LNCaP clone FGC (cell line): ENCODE data around the gene ENPP6.

ENCODE experiments used
- DNase-seq: peaks from one replicate; pipeline ENCODE4 v3.0.0-alpha.2; 2011; ENCODE audit warnings: low read depth
- H3K4me3 ChIP-seq: 2 replicates; pipeline ENCODE4 v1.5.1; 2011; ENCODE audit warnings: mild to moderate bottlenecking, low read depth, low read length, control low read depth
- TF ChIP-seq, protein P1 (sequence below): IDR thresholded peaks from 2 replicates; pipeline ENCODE4 v1.5.1; 2012; ENCODE audit warnings: mild to moderate bottlenecking; ENCODE audit not compliant: control insufficient read depth, insufficient read depth; ENCODE audit errors: extremely low read depth

The ENPP6 gene

GRCh38 chr4:184067931-184068554 lies 149.6 kb downstream of the ENPP6 start:
- H3K4me3 ChIP-seq: no peak overlapping the region
- TF ChIP-seq, protein P1, sequence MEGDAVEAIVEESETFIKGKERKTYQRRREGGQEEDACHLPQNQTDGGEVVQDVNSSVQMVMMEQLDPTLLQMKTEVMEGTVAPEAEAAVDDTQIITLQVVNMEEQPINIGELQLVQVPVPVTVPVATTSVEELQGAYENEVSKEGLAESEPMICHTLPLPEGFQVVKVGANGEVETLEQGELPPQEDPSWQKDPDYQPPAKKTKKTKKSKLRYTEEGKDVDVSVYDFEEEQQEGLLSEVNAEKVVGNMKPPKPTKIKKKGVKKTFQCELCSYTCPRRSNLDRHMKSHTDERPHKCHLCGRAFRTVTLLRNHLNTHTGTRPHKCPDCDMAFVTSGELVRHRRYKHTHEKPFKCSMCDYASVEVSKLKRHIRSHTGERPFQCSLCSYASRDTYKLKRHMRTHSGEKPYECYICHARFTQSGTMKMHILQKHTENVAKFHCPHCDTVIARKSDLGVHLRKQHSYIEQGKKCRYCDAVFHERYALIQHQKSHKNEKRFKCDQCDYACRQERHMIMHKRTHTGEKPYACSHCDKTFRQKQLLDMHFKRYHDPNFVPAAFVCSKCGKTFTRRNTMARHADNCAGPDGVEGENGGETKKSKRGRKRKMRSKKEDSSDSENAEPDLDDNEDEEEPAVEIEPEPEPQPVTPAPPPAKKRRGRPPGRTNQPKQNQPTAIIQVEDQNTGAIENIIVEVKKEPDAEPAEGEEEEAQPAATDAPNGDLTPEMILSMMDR: no peak
- no peak for DNase-seq

GRCh38 chr4:184066584-184067300 lies 150.9 kb downstream of the ENPP6 start:
- TF ChIP-seq, protein P1: no peak
- no peak for DNase-seq
- H3K4me3 ChIP-seq: no peak overlapping the region

DNA sequence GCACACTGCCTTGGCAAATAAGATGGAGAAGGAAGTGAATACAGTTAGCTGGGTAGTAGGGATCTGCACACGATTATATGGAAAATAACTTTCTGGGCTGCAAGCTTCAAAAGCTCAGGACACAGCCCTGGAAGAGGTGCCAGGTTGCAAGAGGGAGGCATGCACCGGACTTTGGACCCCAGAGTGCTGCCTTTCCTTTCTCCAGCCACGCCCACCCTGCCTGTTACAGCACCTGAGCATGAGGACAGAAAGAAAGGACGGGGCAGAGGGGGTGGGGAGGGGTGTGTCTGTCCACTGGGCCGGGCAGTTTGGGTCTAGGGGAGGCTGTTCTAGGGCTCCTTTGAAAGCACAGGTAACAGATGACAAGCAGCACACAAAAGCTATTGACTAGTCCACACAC lies 152.8 kb downstream of the ENPP6 start:
- no peak overlapping the region for H3K4me3 ChIP-seq
- TF ChIP-seq, protein P1: no peak
- no peak for DNase-seq

DNA sequence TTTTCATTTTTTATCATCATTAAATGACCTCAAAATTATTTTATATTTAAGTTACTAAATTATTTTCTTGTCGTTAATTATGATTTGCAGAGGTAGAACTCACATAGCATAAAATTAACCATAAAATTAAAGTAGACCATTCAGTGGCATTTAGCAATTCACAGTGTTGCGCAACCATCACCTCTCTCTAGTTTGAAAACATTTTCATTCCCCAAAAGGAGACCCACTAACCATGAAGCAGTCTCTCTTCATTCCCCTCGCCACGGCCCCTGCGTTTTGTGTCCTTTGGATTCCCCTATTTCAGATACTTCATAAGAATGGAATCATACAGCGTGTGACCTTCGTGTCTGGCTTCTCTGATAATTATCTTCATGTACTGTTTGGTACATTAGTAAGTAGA lies 154.9 kb downstream of the ENPP6 start:
- TF ChIP-seq, protein P1: no peak
- DNase-seq: no peak
- H3K4me3 ChIP-seq: no peak overlapping the region

DNA sequence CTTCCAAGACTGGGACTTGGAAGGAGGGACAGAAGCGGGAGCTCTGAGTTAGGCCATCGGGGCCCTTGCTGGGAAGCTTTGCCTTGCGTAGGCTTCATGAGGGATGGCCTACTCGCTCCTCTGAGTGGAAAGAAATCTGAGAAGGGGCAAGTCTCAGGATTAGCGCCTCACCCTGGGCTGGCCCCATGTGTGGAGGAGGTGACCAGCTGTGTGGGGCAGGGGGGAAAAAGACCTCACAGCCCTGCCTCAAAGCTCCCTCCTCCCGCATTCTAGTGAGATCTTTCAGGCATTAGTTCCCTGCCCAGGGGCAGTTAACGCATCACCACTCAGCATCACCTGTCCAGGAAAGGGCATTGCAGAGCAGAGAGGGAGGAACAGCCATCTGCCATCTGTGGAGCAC lies 156.1 kb downstream of the ENPP6 start:
- TF ChIP-seq, protein P1: no peak
- DNase-seq: no peak
- H3K4me3 ChIP-seq: no peak overlapping the region

DNA sequence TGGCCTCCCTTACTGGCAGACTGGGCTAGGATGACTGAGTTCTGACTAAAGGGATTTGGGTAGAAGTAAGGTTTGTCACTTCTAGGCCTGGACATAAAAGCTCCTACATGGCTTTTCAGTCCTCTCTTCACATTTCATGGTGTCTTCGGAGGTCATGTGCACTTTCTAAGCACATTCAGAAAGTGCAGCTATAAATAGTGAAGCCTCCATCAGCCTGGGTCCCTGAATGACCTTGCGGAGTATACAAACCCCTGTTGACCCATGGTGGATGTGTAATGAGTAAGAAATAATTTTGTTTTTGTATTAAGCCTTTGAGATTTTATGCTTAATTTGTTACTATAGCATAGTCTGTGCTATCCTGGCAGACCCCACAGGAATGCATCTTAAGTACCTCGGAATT lies 158.6 kb downstream of the ENPP6 start:
- H3K4me3 ChIP-seq: no peak overlapping the region
- DNase-seq: no peak
- TF ChIP-seq, protein P1: no peak
